HEK293 (cell line): ENCODE results near the gene MAD2L2.

Experiments
- CTCF ChIP-seq: fragments of 450-650 bp; formaldehyde crosslinking; IDR thresholded peaks from 2 replicates; pipeline ENCODE4 v1.5.1; 2016; ENCODE audit warnings: missing biosample characterization, missing genetic modification characterization
- KLF16 ChIP-seq: fragments of 450-650 bp; formaldehyde crosslinking; IDR thresholded peaks from 2 replicates; pipeline ENCODE4 v1.5.1; 2017; ENCODE audit warnings: missing biosample characterization, missing genetic modification characterization
- ZNF433 ChIP-seq: fragments of 450-650 bp; formaldehyde crosslinking; IDR thresholded peaks from 2 replicates; pipeline ENCODE4 v1.5.1; 2016; ENCODE audit warnings: missing biosample characterization, missing genetic modification characterization, low read depth
- ZNF514 ChIP-seq: fragments of 450-650 bp; formaldehyde crosslinking; IDR thresholded peaks from 2 replicates; pipeline ENCODE4 v1.5.1; 2016; ENCODE audit warnings: missing biosample characterization, missing genetic modification characterization
- ZNF660 ChIP-seq: fragments of 450-650 bp; IDR thresholded peaks from 2 replicates; pipeline ENCODE4 v1.5.1; 2018; ENCODE audit warnings: missing biosample characterization, mild to moderate bottlenecking, missing genetic modification characterization
- ZNF792 ChIP-seq: fragments of 450-650 bp; formaldehyde crosslinking; IDR thresholded peaks from 2 replicates; pipeline ENCODE4 v1.5.1; 2016; ENCODE audit warnings: missing biosample characterization, missing genetic modification characterization

GRCh38 chr1:11638121-11638520 is 42.8 kb downstream of the MAD2L2 start:
- TF ChIP-seq CTCF (tag by site-specific recombination), result no peak
- TF ChIP-seq ZNF514, result no peak
- TF ChIP-seq ZNF792 (tag by site-specific recombination), result no peak
- no peak for TF ChIP-seq KLF16 (tag by site-specific recombination)
- TF ChIP-seq ZNF660 (tag by site-specific recombination), result no peak
- no peak for TF ChIP-seq ZNF433 (tag by site-specific recombination)
